ENCODE measurements around the gene BCAS1.
A peak's percentile ranks its signal among the peaks of the same experiment; 100 is the strongest.

The BCAS1 gene

DNA sequence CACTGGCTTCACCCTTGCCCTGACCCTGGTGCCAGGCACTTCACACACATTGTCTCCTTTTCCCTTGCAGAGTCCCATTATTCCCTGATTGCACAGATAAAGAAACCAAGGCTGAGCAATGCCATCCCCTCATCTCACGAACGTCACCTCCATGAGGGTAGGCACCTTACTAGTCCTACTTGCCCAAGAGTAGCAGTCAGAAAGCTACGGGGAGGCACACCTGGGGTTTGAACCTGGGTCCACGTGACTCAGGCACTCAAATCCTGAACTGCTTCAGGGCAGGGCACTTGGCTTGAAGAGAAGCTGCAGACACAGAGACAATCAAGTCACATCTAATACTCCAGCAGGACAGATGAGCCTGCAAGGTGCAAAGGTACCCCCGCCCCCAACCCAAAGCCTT, 1.9 kb downstream of the BCAS1 start:
- no peak overlapping the region for H3K4me3 ChIP-seq (ENCODE audit: low read depth, low read length)
- no peak for TF ChIP-seq CTCF (IDR thresholded peaks at IDR 0.05; ENCODE audit: low read depth, low read length)

- no peak for TF ChIP-seq CTCF (IDR thresholded peaks at IDR 0.05; ENCODE audit: low read depth, low read length)
- no peak overlapping the region for H3K4me3 ChIP-seq (ENCODE audit: low read depth, low read length)
Observed at GRCh38 chr20:54067606-54068174, 2.7 kb downstream of the BCAS1 start.

GRCh38 chr20:54065601-54066038, 4.8 kb downstream of the BCAS1 start:
- no peak for TF ChIP-seq CTCF (IDR thresholded peaks at IDR 0.05; ENCODE audit: low read depth, low read length)
- H3K4me3 ChIP-seq (ENCODE audit: low read depth, low read length): no peak overlapping the region

GRCh38 chr20:54064939-54065338, 5.5 kb downstream of the BCAS1 start:
- no peak overlapping the region for H3K4me3 ChIP-seq (ENCODE audit: low read depth, low read length)
- no peak for TF ChIP-seq CTCF (IDR thresholded peaks at IDR 0.05; ENCODE audit: low read depth, low read length)

GRCh38 chr20:54063992-54064676, 6.3 kb downstream of the BCAS1 start:
- H3K4me3 ChIP-seq (ENCODE audit: low read depth, low read length): no peak overlapping the region
- no peak for TF ChIP-seq CTCF (IDR thresholded peaks at IDR 0.05; ENCODE audit: low read depth, low read length)

DNA sequence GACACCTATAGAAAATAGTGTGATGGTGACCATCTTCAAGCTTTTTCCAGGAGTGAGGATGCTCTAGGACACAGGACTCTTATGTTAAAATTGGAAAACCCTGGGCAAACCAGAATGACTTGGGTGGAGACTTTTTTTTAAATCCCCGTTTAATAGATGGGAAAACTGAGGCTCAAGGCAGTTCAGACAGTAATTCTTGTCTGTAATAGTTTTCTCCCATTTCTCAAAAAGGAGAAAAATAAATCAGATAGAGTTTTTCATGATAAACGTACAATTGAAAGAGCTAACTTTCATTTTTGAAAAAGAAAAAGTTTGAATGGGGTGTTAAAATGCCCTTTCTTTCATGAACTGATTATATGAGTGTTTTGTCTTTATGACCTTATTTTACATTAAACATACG, 6.8 kb downstream of the BCAS1 start:
- H3K4me3 ChIP-seq (ENCODE audit: low read depth, low read length): no peak overlapping the region
- no peak for TF ChIP-seq CTCF (IDR thresholded peaks at IDR 0.05; ENCODE audit: low read depth, low read length)

DNA sequence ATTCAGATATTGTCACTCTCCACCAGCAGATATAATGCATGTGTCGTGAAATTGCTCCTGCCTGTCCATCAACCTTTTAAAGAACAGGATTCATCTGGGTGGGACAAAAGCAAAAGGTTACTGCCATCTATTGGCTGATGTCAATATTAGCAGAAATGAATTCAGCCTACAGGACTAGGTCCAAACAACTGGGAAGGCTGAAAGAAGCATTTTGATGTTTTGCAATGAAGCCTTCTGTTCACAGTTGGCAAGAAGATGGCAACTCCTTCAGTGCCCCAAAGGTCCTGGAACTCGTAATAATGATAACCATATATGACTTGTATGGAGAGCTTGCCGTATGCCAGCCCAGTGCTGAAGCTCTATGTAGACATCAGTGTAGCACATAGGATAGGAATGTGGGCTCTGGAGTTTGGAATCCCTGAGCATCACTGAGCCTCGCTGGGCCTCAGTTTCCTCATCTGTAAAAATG, 7.5 kb downstream of the BCAS1 start:
- TF ChIP-seq CTCF (IDR thresholded peaks at IDR 0.05; ENCODE audit: low read depth, low read length): 0 out of 2 replicates have a peak, but pooled peaks have one; percentile 39
- no peak overlapping the region for H3K4me3 ChIP-seq (ENCODE audit: low read depth, low read length)

Data from WI38 (cell line).